Measurements from ENCODE around the gene CHP1.
A peak's percentile ranks its signal among the peaks of the same experiment; 100 is the strongest.
"Not testable (repeated sequence)": the region's sequence is repeated elsewhere in the genome, so short reads cannot be mapped to it uniquely, and the experiment has no call there.

Gene CHP1

DNA sequence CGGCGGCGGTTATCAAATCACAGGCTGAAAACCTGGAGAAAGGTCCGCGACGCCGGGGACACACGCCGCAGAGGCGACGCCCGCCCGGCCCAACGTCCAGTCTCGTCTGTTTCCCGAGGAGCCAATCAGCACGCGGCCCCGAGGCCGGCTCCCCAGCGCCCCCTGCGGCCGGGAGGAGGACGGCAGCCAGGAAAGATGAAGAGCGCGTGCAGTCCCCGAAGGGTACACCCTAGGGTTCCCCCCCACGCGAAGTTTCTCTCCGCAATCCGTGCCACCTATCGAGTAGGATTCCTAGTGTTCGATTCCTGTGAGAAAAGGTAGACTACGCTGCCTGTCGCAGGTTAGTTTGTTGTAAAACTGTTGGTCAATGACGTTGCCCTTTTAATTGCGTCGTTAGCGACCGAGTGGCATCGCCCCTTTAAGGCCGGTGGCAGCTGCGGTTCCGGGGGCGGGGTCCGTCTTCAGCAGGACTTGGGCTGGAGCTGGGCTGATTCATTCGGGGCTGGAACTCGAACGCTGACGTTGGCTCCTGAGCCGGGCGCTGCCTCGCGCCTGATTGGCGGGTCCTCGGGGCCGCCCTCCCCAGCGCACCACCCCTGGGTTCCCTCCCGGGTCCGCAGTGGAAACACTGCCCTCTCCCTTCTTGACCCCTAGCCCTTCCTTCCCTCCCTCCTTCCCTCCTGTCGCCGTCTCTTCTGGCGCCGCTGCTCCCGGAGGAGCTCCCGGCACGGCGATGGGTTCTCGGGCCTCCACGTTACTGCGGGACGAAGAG is at the start of gene CHP1, which contains the start of gene EXD1:
CHP1 (plus strand) TSS at position 619 of the 772 bp plus-strand sequence; CDS start at position 734, 115 bp downstream.
EXD1 (minus strand) TSS at position 108 of the 772 bp plus-strand sequence. CDS start 4,182 bp downstream, outside the sequence.
- peak; percentile 96 for DNase-seq

DNA sequence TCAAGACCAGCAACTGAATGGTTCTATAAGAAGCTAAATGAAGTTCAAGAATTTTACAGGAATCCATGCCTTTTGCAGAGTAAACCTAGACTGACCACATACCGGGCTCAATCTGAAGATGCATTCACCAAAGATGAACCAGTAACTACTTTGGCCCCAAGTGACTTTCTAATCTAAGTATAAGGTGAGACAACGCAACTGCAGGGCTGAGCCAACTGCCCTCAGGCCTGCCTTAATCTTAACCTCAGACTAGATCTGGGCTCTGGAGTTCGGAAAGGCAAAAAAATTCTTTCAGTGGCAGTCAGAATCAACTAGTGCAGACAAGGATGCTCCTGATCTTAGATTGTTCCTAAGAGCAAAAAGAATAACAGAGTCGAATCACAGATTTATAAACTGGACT is 48.8 kb upstream of the CHP1 start:
- no peak for DNase-seq

DNA sequence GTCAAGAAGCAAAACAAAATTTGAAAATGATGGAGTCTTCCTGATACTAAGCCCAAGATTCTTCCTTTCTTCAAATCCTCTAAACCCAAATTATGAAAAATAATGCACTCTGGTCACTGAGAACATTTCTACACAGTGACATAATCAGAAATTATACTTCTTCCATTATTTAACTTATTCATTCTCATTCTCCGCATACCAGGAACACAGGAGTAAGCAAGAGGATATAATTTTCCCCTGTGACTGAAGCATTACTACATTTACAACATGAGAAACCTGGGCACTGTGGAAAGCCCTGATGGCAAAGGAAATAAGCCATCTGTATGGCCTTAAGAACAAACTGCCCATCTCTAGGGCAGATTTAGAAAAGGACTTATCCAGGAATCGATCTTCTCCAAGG is 47.5 kb upstream of the CHP1 start:
- no peak for DNase-seq

DNA sequence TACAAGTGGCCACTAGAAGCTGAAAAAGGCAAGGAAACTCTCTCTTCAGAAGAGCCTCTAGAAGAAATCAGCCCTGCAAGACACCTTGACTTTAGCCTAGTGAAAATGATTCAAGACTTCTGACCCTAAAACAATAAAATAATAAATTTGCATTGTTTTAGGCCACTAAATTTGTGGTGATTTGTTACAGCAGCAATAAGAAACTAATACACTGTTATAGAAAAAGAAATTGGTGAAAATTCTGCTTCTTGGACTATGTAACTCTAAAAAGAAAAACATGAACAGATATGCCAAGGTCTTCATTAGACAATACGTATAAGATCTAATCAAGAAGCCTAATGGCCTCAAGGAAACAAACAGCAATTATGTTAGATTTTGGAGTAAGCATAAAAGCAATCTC is 36.6 kb upstream of the CHP1 start:
- DNase-seq: no peak

DNA sequence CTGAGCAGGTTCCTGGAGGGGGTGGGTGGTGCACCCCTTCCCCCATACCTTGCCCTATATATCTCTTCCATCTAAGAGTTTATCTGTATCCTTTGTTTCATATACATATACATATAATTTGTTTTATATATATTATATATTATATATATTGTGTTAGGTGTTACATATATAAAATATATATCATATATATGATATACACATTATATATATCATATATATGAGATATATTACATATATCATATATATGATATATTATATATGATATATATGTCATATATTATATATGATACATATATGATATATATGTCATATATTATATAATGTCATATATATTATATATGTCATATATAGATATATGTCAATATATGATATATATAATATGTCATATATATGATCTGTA is 31.6 kb upstream of the CHP1 start:
- no peak for DNase-seq

DNA sequence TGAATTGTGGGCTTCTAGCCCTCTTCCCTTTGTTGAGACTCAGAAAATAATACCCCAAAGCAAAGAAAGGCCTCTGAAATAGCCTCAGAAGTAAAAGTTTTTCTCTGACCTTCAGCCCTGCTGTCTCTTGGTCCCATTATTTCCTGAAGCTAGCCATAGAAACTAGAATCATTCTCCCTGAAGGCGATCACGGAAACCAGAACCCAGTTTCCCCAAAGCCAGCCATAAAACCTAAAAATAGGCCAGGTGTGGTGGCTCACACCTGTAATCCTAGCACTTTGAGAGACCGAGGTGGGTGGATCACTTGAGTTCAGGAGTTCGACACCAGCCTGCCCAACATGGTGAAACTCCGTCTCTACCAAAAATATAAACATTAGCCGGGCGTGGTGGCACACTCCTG is 27.7 kb upstream of the CHP1 start:
- no peak for DNase-seq

DNA sequence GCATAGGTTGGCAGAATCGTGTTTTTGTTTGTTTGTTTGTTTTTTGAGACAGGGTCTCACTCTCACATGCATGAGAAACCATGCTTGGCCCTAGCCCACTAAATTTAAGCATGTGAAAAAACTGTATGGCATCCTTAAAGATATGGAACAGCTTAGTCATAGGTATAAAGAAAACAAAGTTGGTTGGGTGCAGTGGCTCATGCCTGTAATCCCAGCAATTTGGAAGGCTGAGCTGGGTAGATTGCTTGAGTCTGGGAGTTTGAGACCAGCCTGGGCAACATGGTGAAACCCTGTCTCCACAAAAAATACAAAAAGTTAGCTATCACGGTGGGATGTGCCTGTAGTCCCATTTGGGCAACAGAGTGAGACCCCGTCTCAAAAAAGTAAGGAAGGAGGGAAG is 25.8 kb upstream of the CHP1 start:
- DNase-seq: no peak

DNA sequence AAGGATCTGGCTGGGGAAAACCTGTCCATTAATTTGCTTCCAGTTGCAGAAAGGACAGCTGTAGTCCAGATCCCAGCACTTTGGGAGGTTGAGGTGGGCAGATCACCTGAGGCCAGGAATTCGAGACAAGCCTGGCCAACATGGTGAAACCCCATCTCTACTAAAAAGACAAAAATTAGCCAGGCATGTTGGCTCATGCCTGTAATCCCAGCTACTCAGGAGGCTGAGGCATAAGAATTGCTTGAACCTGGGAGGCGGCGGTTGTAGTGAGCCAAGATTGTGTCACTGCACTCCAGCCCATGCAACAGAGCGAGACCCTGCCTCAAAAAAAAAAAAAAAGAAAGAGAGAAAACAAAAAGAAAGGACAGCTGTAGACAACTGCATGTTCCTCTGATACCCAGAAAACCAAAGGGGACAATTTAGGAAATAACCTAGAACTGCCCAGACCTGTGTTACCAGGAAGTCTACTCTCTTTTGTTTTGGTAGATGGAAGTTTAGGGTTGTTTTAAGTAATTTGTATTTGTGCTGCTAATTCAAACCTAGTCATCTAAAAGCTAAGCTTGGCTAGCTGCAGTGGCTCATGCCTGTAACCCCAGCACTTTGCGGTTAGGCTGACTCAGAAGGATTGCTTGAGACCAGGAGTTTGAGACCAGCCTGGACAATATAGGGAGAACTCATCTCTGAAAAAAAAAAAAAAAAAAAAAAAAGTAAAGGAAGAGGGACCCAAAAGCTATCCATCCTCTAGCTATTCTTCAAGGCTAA is 23.2 kb upstream of the CHP1 start:
- no peak for DNase-seq

DNA sequence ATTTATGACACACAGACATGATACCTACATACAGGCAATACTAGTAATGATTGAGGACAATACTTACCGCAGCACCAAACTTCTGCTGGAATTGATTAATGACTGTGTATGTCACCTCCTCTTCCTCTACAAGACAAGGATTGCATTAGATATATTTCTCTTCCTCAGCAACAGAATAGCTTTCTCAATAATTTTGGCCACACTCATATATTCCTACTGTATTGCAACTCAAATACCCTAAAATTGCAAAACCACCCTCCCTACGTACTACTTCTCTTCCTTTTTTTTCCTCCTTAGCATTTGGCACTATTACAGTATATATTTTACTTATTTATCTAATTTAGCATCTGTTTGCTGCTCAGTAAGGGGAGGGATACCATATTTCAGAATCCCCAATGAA is 15.4 kb upstream of the CHP1 start:
- no peak for DNase-seq

DNA sequence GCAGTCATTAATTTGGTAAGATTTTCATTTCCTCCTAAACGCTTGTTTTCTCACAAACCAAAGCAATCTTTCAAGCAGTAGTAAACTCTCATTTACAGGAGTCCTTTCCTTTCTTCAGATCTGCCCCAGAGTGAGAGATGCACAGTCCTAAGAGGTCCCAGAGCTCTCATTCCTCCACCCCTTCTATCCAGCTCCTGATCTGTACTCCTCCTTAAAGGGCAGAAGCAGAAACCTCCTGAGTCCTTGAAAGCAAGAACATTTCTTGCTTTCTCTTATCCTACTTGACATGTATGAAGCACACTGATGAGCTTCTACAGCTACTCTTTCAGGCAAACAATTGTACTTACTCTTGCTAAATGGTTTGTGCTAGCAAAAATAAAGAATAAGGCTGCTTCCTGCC is 12.2 kb upstream of the CHP1 start:
- no peak for DNase-seq

DNA sequence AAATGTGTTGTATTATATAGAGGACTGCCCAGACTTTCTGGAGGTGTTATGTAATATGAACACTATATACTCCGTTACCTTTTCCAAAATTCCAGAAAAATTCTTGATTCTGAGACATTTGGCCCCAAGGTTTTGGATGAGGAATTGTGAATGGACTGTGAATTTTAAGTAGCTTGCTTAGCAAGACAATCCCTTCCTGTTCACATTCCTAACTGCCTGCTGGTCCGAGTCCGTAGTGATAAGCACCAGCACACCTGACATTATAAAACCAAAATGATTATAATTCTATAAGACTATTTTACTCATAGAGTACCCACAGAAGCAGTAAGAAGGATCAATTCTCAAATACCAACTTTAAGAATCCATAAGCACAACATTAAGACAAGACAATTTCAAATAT is 11.7 kb upstream of the CHP1 start:
- DNase-seq: no peak

DNA sequence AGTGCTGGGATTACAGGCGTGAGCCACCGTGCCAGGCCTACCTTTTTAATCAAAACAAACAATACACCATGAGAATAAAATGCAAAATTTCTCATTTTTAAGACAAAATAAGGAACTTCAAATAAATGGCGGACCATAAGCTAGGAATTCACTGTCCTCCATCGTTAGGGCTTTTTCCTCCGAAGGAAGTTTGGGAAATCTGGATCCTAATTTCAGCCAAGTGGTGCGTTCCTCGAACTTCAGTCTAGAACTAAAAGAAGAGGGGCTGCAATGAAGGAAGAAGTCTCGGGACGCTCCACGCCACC is 771 bp upstream of the CHP1 start:
- DNase-seq: no peak

DNA sequence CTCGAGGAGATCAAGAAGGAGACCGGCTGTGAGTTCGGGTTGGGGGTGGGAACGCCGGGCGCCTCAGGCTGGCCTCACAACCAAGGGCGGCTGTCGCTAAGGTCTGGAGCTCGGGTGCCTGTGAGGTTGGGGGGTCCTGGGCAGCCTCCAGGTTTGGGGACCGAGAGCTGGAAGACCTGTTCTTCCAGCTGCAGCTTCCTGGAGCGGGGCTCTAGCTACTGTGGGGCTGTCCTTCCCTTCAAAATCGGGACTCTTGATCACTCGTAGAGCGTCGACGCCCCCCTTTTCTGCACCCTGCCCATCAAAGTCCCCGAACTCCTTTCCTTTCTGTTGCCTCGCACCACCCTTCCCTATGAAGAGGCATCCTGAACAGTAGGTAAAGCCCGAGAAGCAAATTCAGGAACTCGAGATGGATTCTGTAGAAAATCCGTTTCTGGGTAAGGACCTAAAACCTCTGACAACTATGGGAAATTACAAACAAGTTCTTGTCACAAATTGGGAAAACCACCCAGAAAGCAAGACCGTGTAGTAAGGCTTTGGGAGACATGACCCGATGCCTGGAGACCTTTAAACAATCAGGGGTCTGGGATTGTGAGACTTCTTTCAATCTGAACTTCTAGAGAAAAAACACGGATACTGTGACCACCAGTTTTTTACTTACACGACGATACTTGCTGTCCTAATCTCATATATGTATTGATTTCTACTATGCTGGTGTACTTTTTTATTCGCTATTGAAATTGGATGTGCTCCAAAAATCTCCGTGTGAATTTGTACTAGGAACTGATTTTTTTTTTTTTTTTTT is 556 bp downstream of the CHP1 start:
- DNase-seq: no peak

DNA sequence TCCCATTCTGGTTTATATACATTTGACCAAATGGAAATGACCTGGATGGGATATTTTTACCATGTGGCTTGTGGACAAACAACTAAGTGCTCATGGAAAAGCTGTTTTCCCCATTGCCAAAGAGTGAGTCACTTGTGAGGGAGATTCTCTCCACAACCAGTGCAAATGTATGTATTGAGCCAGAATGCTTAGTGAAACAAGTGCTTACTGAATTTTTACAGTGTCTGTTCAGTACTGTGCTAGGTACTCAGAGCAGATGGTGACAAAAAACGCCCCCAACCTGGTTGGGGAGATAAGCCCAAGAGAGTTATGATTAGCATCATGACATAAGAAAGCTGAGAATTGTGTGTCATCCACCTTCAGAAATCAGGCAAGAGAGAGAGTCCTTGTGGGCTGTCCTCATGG is 2.3 kb downstream of the CHP1 start:
- DNase-seq: no peak

DNA sequence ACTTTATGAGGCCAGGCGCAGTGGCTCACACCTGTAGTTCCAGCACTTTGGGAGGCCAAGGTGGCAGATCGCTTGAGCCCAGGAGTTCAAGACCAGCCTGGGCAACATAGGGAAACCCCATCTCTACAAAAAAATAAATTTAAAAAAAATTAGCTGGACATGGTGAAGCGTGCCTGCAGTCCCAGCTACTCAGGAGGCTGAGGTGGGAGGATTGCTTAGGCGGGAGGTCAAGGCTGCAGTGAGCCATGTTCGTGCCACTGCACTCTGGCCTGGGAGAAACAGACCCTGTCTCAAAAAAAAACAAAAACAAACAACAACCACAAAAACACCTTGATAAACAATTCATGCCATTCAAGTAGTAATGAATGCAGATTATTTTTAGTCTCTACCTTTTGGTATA is 4.2 kb downstream of the CHP1 start:
- DNase-seq: not testable (repeated sequence)

DNA sequence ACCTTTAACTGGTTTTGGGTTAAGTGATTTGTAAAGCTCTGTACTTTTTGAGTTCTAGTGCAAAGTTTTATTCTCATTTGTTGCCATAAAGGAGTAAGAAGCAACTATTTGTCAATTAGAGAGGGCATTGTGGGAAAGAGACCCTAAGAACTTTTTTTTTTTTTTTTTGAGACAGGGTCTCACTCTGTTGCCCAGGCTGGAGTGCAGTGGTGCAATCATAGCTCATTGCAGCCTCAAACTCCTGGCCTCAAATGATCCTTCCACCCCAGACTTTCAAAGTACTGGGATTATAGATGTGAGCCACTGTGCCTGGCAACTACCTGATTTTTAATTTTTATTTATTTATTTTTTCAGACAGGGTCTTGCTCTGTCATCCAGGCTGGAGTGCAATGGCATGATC is 4.9 kb downstream of the CHP1 start:
- DNase-seq: no peak

DNA sequence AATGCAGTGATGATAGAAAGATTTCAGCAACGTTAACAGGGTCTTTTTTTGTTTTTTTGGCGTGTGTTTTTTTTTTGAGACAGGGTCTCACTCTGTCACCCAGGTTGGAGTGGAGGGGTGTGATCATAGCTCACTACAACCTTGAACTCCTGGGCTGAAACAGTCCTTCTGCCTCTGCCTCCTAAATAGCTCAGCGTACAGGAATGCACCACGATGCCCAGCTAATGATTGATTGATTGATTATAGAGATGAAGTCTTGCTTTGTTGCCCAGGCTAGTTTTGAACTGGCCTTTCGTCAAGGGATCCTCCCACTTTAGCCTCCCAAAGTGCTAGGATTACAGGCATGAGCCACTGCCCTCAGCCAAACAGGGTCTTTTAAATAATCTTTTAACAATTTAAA is 7.0 kb downstream of the CHP1 start:
- DNase-seq: no peak

DNA sequence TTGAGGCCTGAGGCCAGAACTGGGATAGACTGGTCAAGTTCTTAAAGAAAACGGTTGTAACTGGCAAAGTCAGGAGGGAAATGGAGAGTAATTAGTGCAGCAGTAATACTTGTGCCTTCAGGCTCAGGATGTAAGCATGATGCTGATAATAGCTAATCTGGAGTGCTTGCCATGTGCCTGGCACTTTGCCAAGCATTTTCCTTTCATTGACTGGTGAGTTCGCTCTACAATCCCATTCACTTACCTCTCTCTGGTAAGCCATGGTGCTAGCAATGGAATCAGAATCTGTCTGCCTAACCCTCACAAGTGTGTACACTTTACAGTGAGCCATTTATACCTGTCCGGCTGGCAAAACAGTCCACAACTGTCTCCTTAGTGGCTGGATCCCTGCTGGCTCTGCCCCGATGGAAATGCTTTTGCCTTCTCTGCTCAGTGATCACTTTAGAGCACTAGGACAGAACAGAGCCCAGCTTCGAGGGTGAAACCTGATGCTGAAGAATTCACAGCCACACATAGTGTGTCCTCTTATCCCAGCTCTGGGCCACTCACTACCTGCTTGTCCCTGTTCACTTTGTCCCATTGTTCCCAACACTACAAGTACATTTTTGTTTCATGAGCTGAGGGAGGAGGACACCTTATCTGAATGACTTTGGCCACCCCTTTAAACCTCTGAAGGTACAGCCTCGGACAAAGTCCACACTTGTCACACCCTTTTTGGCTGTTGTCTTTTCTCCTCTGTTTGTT is 10.3 kb downstream of the CHP1 start:
- DNase-seq: no peak

DNA sequence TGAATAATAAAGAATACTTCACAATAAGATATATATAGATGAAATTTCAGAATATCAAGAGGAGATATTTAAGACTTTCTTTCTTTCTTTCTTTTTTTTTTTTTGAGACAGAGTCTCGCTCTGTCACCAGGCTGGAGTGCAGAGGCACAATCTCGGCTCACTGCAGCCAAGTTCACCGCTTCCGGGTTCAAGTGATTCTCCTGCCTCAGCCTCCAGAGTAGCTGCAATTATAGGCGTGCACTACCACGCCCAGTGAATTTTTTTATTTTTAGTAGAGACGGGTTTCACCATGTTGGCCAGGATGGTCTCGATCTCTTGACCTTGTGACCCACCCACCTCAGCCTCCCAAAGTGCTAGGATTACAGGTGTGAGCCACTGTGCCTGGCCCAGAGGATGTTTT is 19.7 kb downstream of the CHP1 start:
- DNase-seq: not testable (repeated sequence)

DNA sequence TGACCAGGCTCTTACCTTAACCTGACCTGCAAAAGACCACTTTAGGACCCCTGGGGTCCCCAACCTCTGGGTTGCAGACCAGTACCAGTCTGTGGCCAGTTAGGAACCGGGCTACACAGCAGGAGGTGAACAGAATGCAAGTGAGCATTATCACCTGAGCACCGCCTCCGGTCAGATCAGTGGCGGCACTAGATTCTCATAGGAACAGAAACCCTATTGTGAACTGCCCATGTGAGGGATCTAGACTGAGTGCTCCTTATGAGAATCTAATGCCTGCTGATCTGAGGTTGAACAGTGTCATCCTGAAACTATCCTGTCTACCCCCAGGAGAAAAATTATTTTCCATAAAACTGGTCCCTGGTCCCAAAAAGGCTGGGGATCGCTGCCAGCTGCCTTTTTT is 20.3 kb downstream of the CHP1 start:
- no peak for DNase-seq

DNA sequence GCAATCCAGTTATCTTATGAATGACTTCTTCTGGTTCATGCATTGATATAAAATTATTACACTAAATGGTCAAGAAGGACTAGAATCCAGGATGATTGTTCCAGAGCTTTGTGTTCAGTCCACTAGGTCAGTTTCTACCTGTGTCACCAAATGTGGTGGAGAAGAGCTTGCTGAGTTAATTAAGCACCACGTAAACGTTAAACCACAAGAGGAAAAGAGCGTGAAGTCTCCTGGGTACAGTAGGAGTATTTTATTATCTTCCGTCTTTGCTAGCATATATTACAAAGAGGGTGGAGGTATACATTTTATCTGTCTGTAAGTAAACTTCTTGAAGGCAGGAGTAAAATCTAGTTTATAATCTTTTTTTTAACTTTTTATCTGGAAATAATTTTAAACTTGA is 23.5 kb downstream of the CHP1 start:
- DNase-seq: no peak

DNA sequence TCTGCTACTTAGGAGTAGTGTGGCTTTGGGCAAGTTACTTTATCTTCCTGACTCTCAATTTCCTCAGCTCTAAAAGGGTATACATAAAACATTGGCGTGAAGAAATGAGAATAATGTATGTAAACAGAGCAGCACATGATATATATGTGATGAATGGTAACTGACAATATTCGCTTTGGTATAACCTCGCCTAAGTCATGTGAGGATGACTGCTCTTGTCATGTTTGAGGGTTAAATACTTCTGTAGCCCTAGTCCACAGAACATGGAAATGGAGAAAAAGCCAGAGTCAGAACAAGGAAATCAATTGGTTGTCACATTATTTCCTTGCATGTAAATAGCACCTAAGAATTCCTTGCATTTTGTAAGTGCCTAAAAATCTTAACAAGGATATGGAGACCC is 25.0 kb downstream of the CHP1 start:
- no peak for DNase-seq

DNA sequence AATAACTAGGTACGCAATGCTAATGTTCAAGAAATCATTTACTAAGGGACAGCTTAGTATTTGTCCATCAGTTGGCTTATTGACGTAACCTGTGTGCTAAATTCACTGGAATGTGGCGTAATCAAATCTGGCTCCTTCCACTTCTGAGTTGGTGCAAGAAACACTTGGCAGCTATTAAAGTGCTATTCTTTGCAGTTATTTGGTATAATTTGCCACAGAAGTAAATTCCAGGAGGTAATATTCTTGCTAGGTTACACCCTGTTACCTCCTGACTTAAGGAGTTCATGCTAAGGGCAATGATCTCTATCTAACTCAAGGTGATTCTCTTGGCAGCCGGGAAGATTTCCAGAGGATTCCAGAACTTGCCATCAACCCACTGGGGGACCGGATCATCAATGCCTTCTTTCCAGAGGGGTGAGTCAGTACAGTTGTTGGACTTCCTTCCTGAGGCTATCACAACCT is 25.5 kb downstream of the CHP1 start:
- DNase-seq: no peak
